SK-N-SH treated with all-trans-retinoic acid at 6 μM for 48 hours (cell line): Measurements from ENCODE around the gene VPS35L.

Experiments
- ATAC-seq: fragments of 200-7000 bp; cut with Tn5 transposase; 3 replicates; pipeline ENCODE4 v1.9.1; 2020; ENCODE audit warnings: mild to moderate bottlenecking, moderate library complexity
- ARNTL ChIP-seq: fragments of 450-650 bp; formaldehyde crosslinking; IDR thresholded peaks from 2 replicates; pipeline ENCODE4 v1.5.0; 2020; ENCODE audit warnings: low read depth, mild to moderate bottlenecking, moderate library complexity, borderline replicate concordance
- BACH2 ChIP-seq: fragments of 250-450 bp; sonication (Bioruptor Pico); IDR thresholded peaks from 2 replicates; pipeline ENCODE4 v1.9.0; 2021; ENCODE audit warnings: mild to moderate bottlenecking, borderline replicate concordance
- CSRNP3 ChIP-seq: fragments of 250-450 bp; sonication (Bioruptor Pico); IDR thresholded peaks from 2 replicates; pipeline ENCODE4 v1.5.1; 2021; ENCODE audit warnings: mild to moderate bottlenecking, moderate library complexity
- ESRRG ChIP-seq: fragments of 250-450 bp; sonication (Bioruptor Pico); IDR thresholded peaks from 2 replicates; pipeline ENCODE4 v1.6.1; 2021; ENCODE audit warnings: mild to moderate bottlenecking
- ISL1 ChIP-seq: fragments of 250-450 bp; sonication (Bioruptor Pico); IDR thresholded peaks from 2 replicates; pipeline ENCODE4 v2.1.2; 2022; ENCODE audit warnings: mild to moderate bottlenecking, moderate library complexity
- OSR1 ChIP-seq: fragments of 250-450 bp; sonication (Bioruptor Pico); IDR thresholded peaks from 2 replicates; pipeline ENCODE4 v1.8.0; 2022; ENCODE audit warnings: moderate library complexity, mild to moderate bottlenecking, inconsistent platforms
- POU6F1 ChIP-seq: fragments of 250-450 bp; sonication (Bioruptor Pico); IDR thresholded peaks from 2 replicates; pipeline ENCODE4 v1.8.0; 2021; ENCODE audit warnings: low read depth, mild to moderate bottlenecking, moderate library complexity, borderline replicate concordance
- PPARA ChIP-seq: fragments of 250-450 bp; sonication (Bioruptor Pico); IDR thresholded peaks from 2 replicates; pipeline ENCODE4 v1.5.0; 2020; ENCODE audit warnings: mild to moderate bottlenecking, borderline replicate concordance
- SNAI2 ChIP-seq: fragments of 250-450 bp; sonication (Bioruptor Pico); IDR thresholded peaks from 2 replicates; pipeline ENCODE4 v1.5.0; 2020; ENCODE audit warnings: mild to moderate bottlenecking, moderate library complexity
- TCF4 ChIP-seq: fragments of 250-450 bp; sonication (Bioruptor Pico); IDR thresholded peaks from 2 replicates; pipeline ENCODE4 v1.8.0; 2021; ENCODE audit warnings: mild to moderate bottlenecking, moderate library complexity, borderline replicate concordance
- TOX ChIP-seq: fragments of 250-450 bp; sonication (Bioruptor Pico); IDR thresholded peaks from 2 replicates; pipeline ENCODE4 v1.8.0; 2021; ENCODE audit warnings: mild to moderate bottlenecking, moderate library complexity, borderline replicate concordance
- TSHZ2 ChIP-seq: fragments of 250-450 bp; sonication (Bioruptor Pico); IDR thresholded peaks from 2 replicates; pipeline ENCODE4 v1.5.0; 2020; ENCODE audit warnings: mild to moderate bottlenecking, moderate library complexity
- ZC3H10 ChIP-seq: fragments of 250-450 bp; sonication (Bioruptor Pico); IDR thresholded peaks from 2 replicates; pipeline ENCODE4 v1.5.1; 2021; ENCODE audit warnings: mild to moderate bottlenecking, moderate library complexity
- ZFP3 ChIP-seq: fragments of 250-450 bp; sonication (Bioruptor Pico); IDR thresholded peaks from 2 replicates; pipeline ENCODE4 v1.5.0; 2020; ENCODE audit warnings: mild to moderate bottlenecking, moderate library complexity
- ZFP30 ChIP-seq: fragments of 450-650 bp; formaldehyde crosslinking; IDR thresholded peaks from 2 replicates; pipeline ENCODE4 v1.5.0; 2022; ENCODE audit warnings: mild to moderate bottlenecking, moderate library complexity
- ZNF565 ChIP-seq: fragments of 450-650 bp; formaldehyde crosslinking; conservative IDR thresholded peaks from 2 replicates; pipeline ENCODE4 v1.5.0; 2020; ENCODE audit warnings: low read depth, mild to moderate bottlenecking, moderate library complexity
- ZNF70 ChIP-seq: fragments of 450-650 bp; formaldehyde crosslinking; IDR thresholded peaks from 2 replicates; pipeline ENCODE4 v1.5.0; 2020; ENCODE audit warnings: mild to moderate bottlenecking, moderate library complexity
- ZNF8 ChIP-seq: fragments of 450-650 bp; formaldehyde crosslinking; IDR thresholded peaks from 2 replicates; pipeline ENCODE4 v1.5.0; 2020; ENCODE audit warnings: mild to moderate bottlenecking, moderate library complexity
- TF ChIP-seq, protein P1 (sequence below): fragments of 250-450 bp; sonication (Bioruptor Pico); IDR thresholded peaks from 2 replicates; pipeline ENCODE4 v1.5.1; 2020; ENCODE audit warnings: low read depth, mild to moderate bottlenecking, moderate library complexity
- TF ChIP-seq, protein P2 (sequence below): fragments of 250-450 bp; sonication (Bioruptor Pico); IDR thresholded peaks from 2 replicates; pipeline ENCODE4 v1.8.0; 2020; ENCODE audit warnings: mild to moderate bottlenecking, moderate library complexity, borderline replicate concordance

Gene VPS35L

DNA sequence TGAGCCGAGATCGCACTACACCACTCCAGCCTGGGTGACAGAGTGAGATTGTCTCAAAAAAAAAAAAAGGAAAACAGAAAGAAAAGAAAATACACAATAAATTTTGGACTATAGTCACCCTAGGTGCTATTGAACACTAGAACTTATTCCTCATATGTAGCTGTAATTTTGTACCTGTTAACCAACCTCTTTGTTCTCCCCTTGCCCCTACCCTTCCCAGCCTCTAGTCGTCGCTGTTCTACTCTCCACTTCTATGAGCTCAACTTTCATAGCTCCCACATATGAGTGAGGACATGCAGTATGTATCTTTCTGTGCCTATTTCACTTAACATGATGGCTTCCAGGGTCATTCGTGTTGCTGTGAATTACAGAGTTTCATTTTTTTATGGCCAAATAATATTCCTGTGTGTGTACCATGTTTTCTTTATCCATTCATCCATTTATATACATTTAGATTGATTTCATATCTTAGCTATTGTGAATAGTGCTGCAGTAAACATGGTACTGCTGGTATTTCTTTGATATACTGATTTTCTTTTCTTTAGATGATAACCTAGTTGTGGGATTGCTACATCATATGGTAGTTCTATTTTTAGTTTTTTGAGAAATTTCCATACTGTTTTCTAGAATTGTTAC lies 28.3 kb downstream of the VPS35L start:
- TF ChIP-seq, protein P1, sequence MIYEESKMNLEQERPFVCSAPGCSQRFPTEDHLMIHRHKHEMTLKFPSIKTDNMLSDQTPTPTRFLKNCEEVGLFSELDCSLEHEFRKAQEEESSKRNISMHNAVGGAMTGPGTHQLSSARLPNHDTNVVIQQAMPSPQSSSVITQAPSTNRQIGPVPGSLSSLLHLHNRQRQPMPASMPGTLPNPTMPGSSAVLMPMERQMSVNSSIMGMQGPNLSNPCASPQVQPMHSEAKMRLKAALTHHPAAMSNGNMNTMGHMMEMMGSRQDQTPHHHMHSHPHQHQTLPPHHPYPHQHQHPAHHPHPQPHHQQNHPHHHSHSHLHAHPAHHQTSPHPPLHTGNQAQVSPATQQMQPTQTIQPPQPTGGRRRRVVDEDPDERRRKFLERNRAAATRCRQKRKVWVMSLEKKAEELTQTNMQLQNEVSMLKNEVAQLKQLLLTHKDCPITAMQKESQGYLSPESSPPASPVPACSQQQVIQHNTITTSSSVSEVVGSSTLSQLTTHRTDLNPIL: no peak
- TF ChIP-seq ZNF8 (CRISPR knock-in tag) (no peak), TSHZ2 (CRISPR knock-in tag) (no peak), ESRRG (CRISPR knock-in tag) (no peak), TCF4 (no peak), ZNF70 (CRISPR knock-in tag) (no peak), CSRNP3 (CRISPR knock-in tag) (no peak), POU6F1 (CRISPR knock-in tag) (no peak), OSR1 (no peak), ISL1 (no peak)
- TF ChIP-seq, all 23 proteins: peak for 0
- peak; percentile 87 for ATAC-seq

DNA sequence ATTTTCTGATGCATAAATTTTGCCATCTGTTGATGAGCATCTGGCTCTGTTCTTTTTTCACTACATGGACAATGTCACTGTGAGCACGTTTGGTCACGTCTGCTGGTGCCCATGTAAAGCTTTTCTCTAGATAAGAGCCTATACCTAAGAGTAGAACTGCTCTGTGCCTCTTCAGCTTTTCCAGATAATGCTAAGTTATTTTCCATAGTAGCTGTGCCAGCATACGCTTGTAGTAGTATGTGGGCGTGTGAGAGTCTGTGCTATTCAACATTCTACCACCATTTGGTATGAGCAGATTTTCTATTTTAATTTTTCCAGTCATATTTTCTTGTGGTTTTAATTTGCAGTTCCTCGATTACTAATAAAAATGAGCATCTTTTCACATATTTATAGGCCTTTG lies 33.2 kb downstream of the VPS35L start:
- no peak for ATAC-seq
- TF ChIP-seq CSRNP3 (CRISPR knock-in tag): no peak
- TF ChIP-seq TCF4: no peak
- TF ChIP-seq, protein P2, sequence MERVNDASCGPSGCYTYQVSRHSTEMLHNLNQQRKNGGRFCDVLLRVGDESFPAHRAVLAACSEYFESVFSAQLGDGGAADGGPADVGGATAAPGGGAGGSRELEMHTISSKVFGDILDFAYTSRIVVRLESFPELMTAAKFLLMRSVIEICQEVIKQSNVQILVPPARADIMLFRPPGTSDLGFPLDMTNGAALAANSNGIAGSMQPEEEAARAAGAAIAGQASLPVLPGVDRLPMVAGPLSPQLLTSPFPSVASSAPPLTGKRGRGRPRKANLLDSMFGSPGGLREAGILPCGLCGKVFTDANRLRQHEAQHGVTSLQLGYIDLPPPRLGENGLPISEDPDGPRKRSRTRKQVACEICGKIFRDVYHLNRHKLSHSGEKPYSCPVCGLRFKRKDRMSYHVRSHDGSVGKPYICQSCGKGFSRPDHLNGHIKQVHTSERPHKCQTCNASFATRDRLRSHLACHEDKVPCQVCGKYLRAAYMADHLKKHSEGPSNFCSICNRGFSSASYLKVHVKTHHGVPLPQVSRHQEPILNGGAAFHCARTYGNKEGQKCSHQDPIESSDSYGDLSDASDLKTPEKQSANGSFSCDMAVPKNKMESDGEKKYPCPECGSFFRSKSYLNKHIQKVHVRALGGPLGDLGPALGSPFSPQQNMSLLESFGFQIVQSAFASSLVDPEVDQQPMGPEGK (CRISPR knock-in tag): no peak
- no peak for TF ChIP-seq PPARA (CRISPR knock-in tag)
- TF ChIP-seq ARNTL (CRISPR knock-in tag): no peak
- no peak for TF ChIP-seq ZFP30 (CRISPR knock-in tag)
- TF ChIP-seq SNAI2 (CRISPR knock-in tag): no peak
- no peak for TF ChIP-seq ZC3H10
- no peak for TF ChIP-seq ISL1
- no peak for TF ChIP-seq TOX (CRISPR knock-in tag)
- TF ChIP-seq POU6F1 (CRISPR knock-in tag): no peak
- no peak for TF ChIP-seq ESRRG (CRISPR knock-in tag)
- no peak for TF ChIP-seq ZNF70 (CRISPR knock-in tag)
- TF ChIP-seq, protein P1: no peak
- TF ChIP-seq TSHZ2 (CRISPR knock-in tag): no peak
- TF ChIP-seq BACH2 (CRISPR knock-in tag): no peak
- no peak for TF ChIP-seq ZNF565
- TF ChIP-seq ZFP3 (CRISPR knock-in tag): no peak
